Measurements from ENCODE around the gene PALMD. TPM values are rescaled to one million over a fixed set of nuclear protein-coding genes. Genes with fewer than 3 reads are reported as not detected.

PALMD gene
- total and polyA plus RNA-seq, 2 of the 8 experiments (the other 6 are each of a cell fraction or from before 2014, with no cell fraction given), result not detected

DNA sequence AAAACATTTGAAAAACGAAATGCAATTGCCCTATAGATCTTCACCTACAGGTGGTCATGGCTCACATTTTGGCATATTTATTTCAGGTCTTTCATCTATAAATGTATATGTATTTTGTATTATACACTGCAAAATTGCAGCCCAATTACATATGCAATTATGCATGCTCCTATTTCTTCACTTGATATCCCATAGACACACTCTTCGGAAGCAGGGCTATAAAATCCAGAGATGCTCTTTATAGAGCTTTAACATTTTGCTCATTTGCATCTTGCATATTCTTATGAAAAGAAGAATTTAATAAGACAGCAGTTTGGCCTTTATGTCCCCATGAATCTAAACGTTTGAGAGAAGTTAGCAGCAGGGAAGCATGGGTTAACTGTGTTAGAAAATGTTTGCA, 44.7 kb upstream of the PALMD start:
- Histone ChIP-seq H3K27ac (ENCODE audit: low read depth, low read length) (no peak overlapping the region), H3K27me3 (replicated peaks in 1 of 4; ENCODE audit: control insufficient read depth in 3 of 4, extremely low read depth in 1 of 4, insufficient read depth in 3 of 4, low read length in 3 of 4) (peaks cover 0 to 2% (median 0%) of the 10 kb centered on the region in 4 experiments; a peak in 1 of 7 replicates), H4K20me1 (replicated peaks in 1 of 2; ENCODE audit: control insufficient read depth in 1 of 2, insufficient read depth in 2 of 2, low read length in 2 of 2) (no peaks in the 10 kb centered on the region), H3K56ac (replicated peaks; ENCODE audit: insufficient read length, low read depth, low read length) (no peak overlapping the region), H2AK5ac (ENCODE audit: low read depth, low read length) (no peak overlapping the region), H4K5ac (ENCODE audit: insufficient read length, low read depth, low read length) (no peak overlapping the region), H3K4me3 (ENCODE audit: extremely low read depth in 1 of 4, insufficient read depth in 2 of 4, low read depth in 3 of 4, low read length in 4 of 4) (no peak overlapping the region), H3K36me3 (ENCODE audit: control insufficient read depth in 2 of 4, insufficient read depth in 4 of 4, low read length in 3 of 4) (no peaks in the 10 kb centered on the region; a peak in 1 of 8 replicates), H2BK15ac (ENCODE audit: low read length) (no peak overlapping the region), H3K9me3 (ENCODE audit: insufficient read depth in 2 of 2, low read depth in 1 of 2, low read length in 1 of 2) (no peaks in the 10 kb centered on the region), H3K4me1 (replicated peaks in 1 of 4; ENCODE audit: control insufficient read depth in 3 of 4, insufficient read depth in 4 of 4, low read length in 3 of 4) (no peaks in the 10 kb centered on the region), H3K23me2 (ENCODE audit: low read depth, low read length) (no peaks in the 10 kb centered on the region), H3K23ac (ENCODE audit: insufficient read length) (no peak overlapping the region), H3K9ac (replicated peaks in 1 of 4; ENCODE audit: extremely low read depth in 1 of 4, low read depth in 3 of 4, low read length in 3 of 4) (no peak overlapping the region), H3K79me2 (ENCODE audit: control insufficient read depth in 1 of 2, insufficient read depth in 2 of 2, low read length in 2 of 2) (no peaks in the 10 kb centered on the region), H2BK20ac (ENCODE audit: low read length) (no peak overlapping the region), H2BK120ac (replicated peaks; ENCODE audit: low read depth, low read length) (no peak overlapping the region), H3K79me1 (ENCODE audit: low read depth, low read length) (no peaks in the 10 kb centered on the region), H3K18ac (ENCODE audit: extremely low read depth, low read length) (no peak overlapping the region), H3K4ac (replicated peaks; ENCODE audit: insufficient read length, low read depth, low read length) (no peak overlapping the region), H4K8ac (ENCODE audit: extremely low read depth, insufficient read depth, low read length) (no peak overlapping the region), H2BK12ac (ENCODE audit: low read depth, low read length) (no peak overlapping the region), H4K91ac (replicated peaks; ENCODE audit: insufficient read length, low read length) (no peak overlapping the region), H3K14ac (ENCODE audit: insufficient read length) (no peak overlapping the region), H3K4me2 (ENCODE audit: insufficient read depth in 1 of 2, low read depth in 2 of 2, low read length in 2 of 2) (no peak overlapping the region), H2BK5ac (ENCODE audit: low read depth, low read length) (no peak overlapping the region), H2AFZ (ENCODE audit: low read length) (no peak overlapping the region)
- 79% methylated on average over 3 of the region's 3 CpGs; no CpG with 5 or more reads in 1 of the 2 experiments for whole genome bisulfite sequencing, 2 experiments (ENCODE audit: extremely low coverage in 1 of 2, insufficient coverage in 1 of 2, insufficient read length in 1 of 2, insufficient replicate concordance in 2 of 2, low coverage in 1 of 2, low lambda C conversion rate in 2 of 2, missing lambda C conversion rate in 1 of 2)
- ChIA-PET CTCF (ENCODE audit: partially characterized antibody) (no interaction called here), POLR2A (ENCODE audit: partially characterized antibody) (interaction anchor here (0.7 kb wide), 1 partner anchor 12 kb away, joined by 3 read pairs; no protein-coding TSS in a partner anchor)
- TF ChIP-seq RBBP5 (IDR thresholded peaks at IDR 0.05; ENCODE audit: borderline replicate concordance, low read depth, low read length) (no peak), CTBP2 (IDR thresholded peaks at IDR 0.05; ENCODE audit: borderline replicate concordance, insufficient read depth, insufficient read length, low read length) (no peak), YY1 (IDR thresholded peaks at IDR 0.05; ENCODE audit: low read depth, low read length) (no peak), CEBPB (IDR thresholded peaks at IDR 0.05; ENCODE audit: low read depth, low read length) (no peak), KDM4A (IDR thresholded peaks at IDR 0.05; ENCODE audit: low read depth, low read length, severe bottlenecking) (no peak), ASH2L (IDR thresholded peaks at IDR 0.05; ENCODE audit: low read length) (no peak), RXRA (IDR thresholded peaks at IDR 0.05; ENCODE audit: insufficient read depth, low read depth, low read length) (no peak), NRF1 (IDR thresholded peaks at IDR 0.05; ENCODE audit: low read depth, low read length) (no peak), SIN3A (conservative IDR thresholded peaks at IDR 0.05 in 1 of 2, IDR thresholded peaks at IDR 0.05 in 1 of 2; ENCODE audit: low read depth in 1 of 2, low read length in 2 of 2) (no peak), SAP30 (IDR thresholded peaks at IDR 0.05; ENCODE audit: insufficient read depth, insufficient replicate concordance, low read length) (no peak), NANOG (IDR thresholded peaks at IDR 0.05; ENCODE audit: insufficient read depth, low read depth, low read length, poor library complexity, severe bottlenecking) (no peak), SUZ12 (IDR thresholded peaks at IDR 0.05; ENCODE audit: low read length) (no peak)
- TF ChIP-seq, protein P1, sequence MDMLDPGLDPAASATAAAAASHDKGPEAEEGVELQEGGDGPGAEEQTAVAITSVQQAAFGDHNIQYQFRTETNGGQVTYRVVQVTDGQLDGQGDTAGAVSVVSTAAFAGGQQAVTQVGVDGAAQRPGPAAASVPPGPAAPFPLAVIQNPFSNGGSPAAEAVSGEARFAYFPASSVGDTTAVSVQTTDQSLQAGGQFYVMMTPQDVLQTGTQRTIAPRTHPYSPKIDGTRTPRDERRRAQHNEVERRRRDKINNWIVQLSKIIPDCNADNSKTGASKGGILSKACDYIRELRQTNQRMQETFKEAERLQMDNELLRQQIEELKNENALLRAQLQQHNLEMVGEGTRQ (IDR thresholded peaks at IDR 0.05; ENCODE audit: low read length), result no peak
- FAIRE-seq (no peak), DNase-seq (ENCODE audit: low read depth in 1 of 2, low spot score in 2 of 2) (no peak)
